Measurements from ENCODE around the gene ZNF335. TPM values are rescaled to one million over a fixed set of nuclear protein-coding genes. Genes with fewer than 3 reads are reported as not detected.
A peak's percentile ranks its signal among the peaks of the same experiment; 100 is the strongest.

ZNF335 gene
- total and polyA plus RNA-seq, 2 of the 13 experiments (the other 11 are each of a cell fraction or from before 2014, with no cell fraction given): 9.7 to 13.7 TPM

GRCh38 chr20:46014517-46015396 lies 42.8 kb upstream of the ZNF335 start (continued):
- TF ChIP-seq AHDC1 (CRISPR knock-in tag; IDR thresholded peaks at IDR 0.05; ENCODE audit: borderline replicate concordance): peak; percentile 89; the same call in 1 of the 2 replicates
- TF ChIP-seq CEBPB (IDR thresholded peaks at IDR 0.05; ENCODE audit: borderline replicate concordance, low read depth, low read length): no peak
- no peak for TF ChIP-seq ZNF17 (CRISPR knock-in tag; IDR thresholded peaks at IDR 0.05)
- no peak for TF ChIP-seq PRDM15 (CRISPR knock-in tag; IDR thresholded peaks at IDR 0.05)
- TF ChIP-seq ZFX (CRISPR knock-in tag; IDR thresholded peaks at IDR 0.05; ENCODE audit: low read depth): no peak
- TF ChIP-seq KMT2A (CRISPR knock-in tag; IDR thresholded peaks at IDR 0.05): no peak
- no peak for TF ChIP-seq HES4 (CRISPR knock-in tag; IDR thresholded peaks at IDR 0.05; ENCODE audit: borderline replicate concordance)
- TF ChIP-seq MIER3 (CRISPR knock-in tag; IDR thresholded peaks at IDR 0.05; ENCODE audit: borderline replicate concordance): peak; percentile 82; the same call in 1 of the 2 replicates
- peak; percentile 66; the same call in 1 of the 2 replicates for TF ChIP-seq IRF2 (CRISPR knock-in tag; IDR thresholded peaks at IDR 0.05)
- TF ChIP-seq ISL2 (CRISPR knock-in tag; IDR thresholded peaks at IDR 0.05): peak; percentile 74
- TF ChIP-seq CENPX (CRISPR knock-in tag; IDR thresholded peaks at IDR 0.05): no peak
- TF ChIP-seq HMGA1 (CRISPR knock-in tag; conservative IDR thresholded peaks at IDR 0.05): no peak
- TF ChIP-seq ZNF10 (CRISPR knock-in tag; IDR thresholded peaks at IDR 0.05; ENCODE audit: borderline replicate concordance, low read depth): no peak
- peak; percentile 95 for TF ChIP-seq ESRRA (CRISPR knock-in tag; IDR thresholded peaks at IDR 0.05; ENCODE audit: low read depth)
- no peak for TF ChIP-seq TEF (CRISPR knock-in tag; IDR thresholded peaks at IDR 0.05)
- TF ChIP-seq ZNF775 (CRISPR knock-in tag; IDR thresholded peaks at IDR 0.05; ENCODE audit: borderline replicate concordance): no peak; the same call in 1 of the 2 replicates
- 0 out of 2 replicates have a peak, but pooled peaks have one; percentile 51 for TF ChIP-seq MAZ (IDR thresholded peaks at IDR 0.05; ENCODE audit: borderline replicate concordance, low read depth, low read length)
- 0 out of 2 replicates have a peak, but pooled peaks have one; percentile 42 for TF ChIP-seq MAZ (CRISPR knock-in tag; IDR thresholded peaks at IDR 0.05; ENCODE audit: low read depth)

Data from HepG2 (cell line).